Common myeloid progenitor, CD34-positive (primary cell): ENCODE results near the gene CCDC30.

Source experiments
- CTCF ChIA-PET: fragments of 350-600 bp; sonication (Branson Sonifier 250); formaldehyde crosslinking; loops from one replicate; lab custom pipeline; 2021; ENCODE audit warnings: antibody characterized with exemption; lab: Charles Lee
- POLR2A ChIA-PET: fragments of 350-600 bp; sonication (Branson Sonifier 250); formaldehyde crosslinking; loops from one replicate; lab custom pipeline; 2021; ENCODE audit warnings: antibody characterized with exemption; lab: Charles Lee
- DNase-seq, 3 donors: peaks; one replicate each; pipeline versions ENCODE4 v3.0.0 to v3.0.0-alpha.2; 2013
- H3K27ac ChIP-seq, 2 experiments: 1 replicate in 1 of 2; 2 replicates in 1 of 2; pipeline ENCODE4 v1.7.0; 2013; ENCODE audit warnings: inconsistent platforms in 2 of 2, low read length in 2 of 2, mild to moderate bottlenecking in 2 of 2, low read depth in 1 of 2, moderate library complexity in 1 of 2; ENCODE audit not compliant: severe bottlenecking in 2 of 2, insufficient read depth in 1 of 2, poor library complexity in 1 of 2
- H3K27me3 ChIP-seq, 5 experiments: replicated peaks in 2 of 5; 1 replicate in 3 of 5; 2 replicates in 2 of 5; pipeline versions ENCODE4 v1.6.1 to v1.7.0; 2013; ENCODE audit warnings: low read length in 4 of 5, mild to moderate bottlenecking in 2 of 5, moderate library complexity in 2 of 5, inconsistent platforms in 1 of 5; ENCODE audit not compliant: insufficient read depth in 5 of 5, control insufficient read depth in 4 of 5
- H3K36me3 ChIP-seq, 4 experiments: 1 replicate in 2 of 4; 2 replicates in 2 of 4; pipeline versions ENCODE4 v1.6.1 to v1.7.0; 2013; ENCODE audit warnings: low read length in 3 of 4, control low read depth in 1 of 4, mild to moderate bottlenecking in 1 of 4; ENCODE audit not compliant: control insufficient read depth in 4 of 4, insufficient read depth in 4 of 4
- H3K4me1 ChIP-seq, 4 experiments: 1 replicate in 3 of 4; 2 replicates in 1 of 4; pipeline versions ENCODE4 v1.6.1 to v1.7.1; 2013; ENCODE audit warnings: low read length in 3 of 4, mild to moderate bottlenecking in 3 of 4, control low read depth in 1 of 4, inconsistent platforms in 1 of 4, moderate library complexity in 1 of 4; ENCODE audit not compliant: control insufficient read depth in 4 of 4, insufficient read depth in 4 of 4; ENCODE audit errors: control extremely low read depth in 1 of 4
- H3K4me3 ChIP-seq, 7 experiments: 1 replicate in 4 of 7; 2 replicates in 3 of 7; pipeline versions ENCODE4 v1.5.1 to v1.7.0; 2013; ENCODE audit warnings: mild to moderate bottlenecking in 7 of 7, low read length in 6 of 7, moderate library complexity in 6 of 7, inconsistent platforms in 2 of 7, low read depth in 2 of 7, control low read depth in 1 of 7; ENCODE audit not compliant: insufficient read depth in 4 of 7, control insufficient read depth in 1 of 7; ENCODE audit errors: extremely low read depth in 1 of 7
- H3K9me3 ChIP-seq, 5 experiments: 1 replicate in 4 of 5; 2 replicates in 1 of 5; pipeline versions ENCODE4 v1.6.1 to v1.7.1; 2013; ENCODE audit warnings: low read length in 4 of 5, mild to moderate bottlenecking in 2 of 5, inconsistent platforms in 1 of 5, low read depth in 1 of 5, moderate library complexity in 1 of 5; ENCODE audit not compliant: control insufficient read depth in 4 of 5, insufficient read depth in 2 of 5; ENCODE audit errors: control extremely low read depth in 1 of 5
- WGBS: methylation state at CpG from one replicate; pipeline ENCODE4 v1.1.5; 2013; ENCODE audit not compliant: insufficient coverage; 5-methylcytosine and 5-hydroxymethylcytosine counted together

The CCDC30 gene

DNA sequence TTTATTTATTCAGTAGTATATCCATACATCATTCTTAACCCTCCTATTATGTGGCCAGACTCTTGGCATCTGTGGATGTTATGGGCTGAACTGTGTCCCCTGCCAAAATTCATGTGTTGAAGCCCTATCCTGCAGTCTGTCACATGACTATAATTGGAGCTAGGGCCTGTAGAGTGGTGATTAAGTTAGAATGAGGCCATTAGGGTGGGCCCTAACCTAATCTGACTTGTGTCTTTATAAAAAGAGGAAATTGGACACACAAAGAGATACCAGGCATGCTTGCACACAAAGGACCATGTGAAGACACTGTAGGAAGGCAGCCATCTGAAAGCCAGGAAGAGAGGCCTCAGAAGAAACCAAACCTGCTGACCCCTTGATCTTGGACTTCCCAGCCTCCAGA lies 13.8 kb upstream of the CCDC30 start:
- ChIA-PET CTCF (interaction anchor here (1.1 kb wide), 1 partner anchor 32 kb away, joined by 3 read pairs; no protein-coding TSS in a partner anchor), POLR2A (no interaction called here)

DNA sequence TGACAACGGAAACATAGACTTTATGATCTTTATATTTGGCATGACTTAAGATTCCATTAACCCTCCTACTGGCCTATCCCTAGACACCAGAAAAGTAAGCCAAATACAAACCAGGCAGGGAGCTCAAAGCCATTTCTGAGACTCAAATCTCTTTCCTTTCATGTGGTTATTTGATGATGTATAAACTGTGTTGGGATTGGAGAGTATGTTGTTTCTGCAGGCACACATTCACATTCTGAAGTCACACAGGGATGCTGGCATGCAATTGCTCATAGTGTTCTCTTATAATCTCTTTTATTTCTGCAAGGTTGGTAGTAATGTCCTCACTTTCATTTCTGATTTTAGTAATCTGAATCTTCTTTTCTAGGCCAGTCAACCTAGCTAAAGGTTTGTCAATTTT lies 13.0 kb upstream of the CCDC30 start:
- Histone ChIP-seq H3K4me1 (peaks cover 0 to 2% (median 0%) of the 10 kb centered on the region in 4 experiments), H3K36me3 (no peaks in the 10 kb centered on the region), H3K9me3 (no peaks in the 10 kb centered on the region), H3K27ac (no peak overlapping the region), H3K27me3 (no peaks in the 10 kb centered on the region), H3K4me3 (no peak overlapping the region)
- ChIA-PET POLR2A (no interaction called here), CTCF (no interaction called here)
- no peak for DNase-seq
- WGBS, result 83% methylated on average over 1 of the region's 1 CpG

More for the DNA sequence above, 13.8 kb upstream of the CCDC30 start:
- Histone ChIP-seq H3K27me3 (no peaks in the 10 kb centered on the region), H3K27ac (no peak overlapping the region), H3K4me3 (no peak overlapping the region), H3K4me1 (no peaks in the 10 kb centered on the region), H3K9me3 (no peaks in the 10 kb centered on the region), H3K36me3 (no peaks in the 10 kb centered on the region)
- DNase-seq, result peak in 1 of 3 donors; percentile 19

DNA sequence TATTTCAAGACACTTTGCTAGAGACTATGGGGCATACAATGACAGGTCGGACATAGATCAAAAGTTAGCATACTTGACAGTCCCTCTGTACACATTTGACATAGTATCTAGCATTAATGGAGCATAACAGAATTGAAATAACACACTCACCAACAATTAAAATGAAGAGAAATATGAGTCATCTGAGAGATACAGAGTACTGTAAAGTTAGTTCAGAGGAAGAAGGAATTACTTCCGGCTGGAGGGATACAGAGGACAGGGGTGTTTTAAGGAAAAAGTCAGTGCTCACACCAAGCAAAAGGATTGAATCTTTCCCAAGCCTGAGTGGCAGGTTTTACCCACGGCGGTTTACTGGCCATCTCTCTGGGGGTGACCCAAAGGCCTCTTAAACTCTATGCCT lies 9.7 kb upstream of the CCDC30 start:
- no peaks in the 10 kb centered on the region for H3K27me3 ChIP-seq
- peaks cover 0 to 6% (median 3%) of the 10 kb centered on the region in 4 experiments for H3K36me3 ChIP-seq
- DNase-seq, result no peak
- H3K27ac ChIP-seq, result no peak overlapping the region
- H3K4me3 ChIP-seq, result no peak overlapping the region
- POLR2A ChIA-PET, result no interaction called here
- CTCF ChIA-PET, result no interaction called here
- no peaks in the 10 kb centered on the region for H3K9me3 ChIP-seq
- peaks cover 5 to 24% (median 19%) of the 10 kb centered on the region in 4 experiments for H3K4me1 ChIP-seq
- 96% methylated on average over 3 of the region's 4 CpGs for WGBS

DNA sequence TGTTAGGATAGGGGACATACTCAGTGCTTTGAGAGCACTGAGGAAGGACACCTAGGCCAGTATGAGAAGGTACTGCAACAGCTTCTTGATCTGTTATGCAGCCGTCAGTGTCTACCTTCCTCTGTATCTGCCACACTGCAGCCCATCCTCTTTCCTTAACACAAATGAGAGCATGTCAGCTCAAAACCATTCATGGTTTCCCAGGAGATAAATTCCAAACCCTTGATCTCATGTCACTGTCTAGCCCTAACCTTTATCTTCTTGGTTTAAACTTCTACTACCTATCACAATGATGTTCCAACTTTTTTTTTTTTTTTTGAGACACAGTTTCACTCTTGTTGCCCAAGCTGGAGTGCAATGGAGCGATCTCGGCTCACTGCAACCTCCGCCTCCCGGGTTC lies 8.7 kb upstream of the CCDC30 start:
- POLR2A ChIA-PET, result no interaction called here

DNA sequence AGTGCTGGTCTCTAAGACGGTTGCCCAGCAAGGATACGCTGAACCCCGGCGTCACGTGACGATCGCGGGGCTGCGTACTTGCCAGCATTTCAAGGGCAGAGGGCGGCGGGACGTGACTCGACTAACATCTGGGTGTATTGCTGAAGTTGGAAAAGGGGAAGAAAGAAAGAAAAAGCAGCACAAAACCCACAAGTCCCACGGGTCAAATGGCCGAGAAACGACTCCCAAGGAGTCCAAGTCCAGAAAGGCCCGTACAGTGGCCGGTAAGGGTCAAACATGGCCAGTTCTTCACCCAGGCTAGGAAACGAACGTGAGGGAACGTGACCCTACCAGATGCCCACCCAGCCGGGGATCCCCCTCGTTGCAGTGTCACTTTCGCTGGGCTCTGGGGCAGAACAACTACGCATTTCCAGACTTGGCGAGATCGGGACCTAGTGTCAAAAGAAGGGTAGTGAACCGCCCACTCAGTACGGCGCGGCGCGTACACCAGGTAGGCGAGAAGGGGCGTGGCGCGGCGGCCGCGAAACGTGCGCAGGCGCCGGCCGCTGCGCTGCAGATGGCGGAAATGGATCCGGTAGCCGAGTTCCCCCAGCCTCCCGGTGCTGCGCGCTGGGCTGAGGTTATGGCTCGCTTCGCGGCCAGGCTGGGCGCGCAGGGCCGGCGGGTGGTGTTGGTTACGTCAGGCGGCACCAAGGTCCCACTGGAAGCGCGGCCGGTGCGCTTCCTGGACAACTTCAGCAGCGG lies 6.9 kb upstream of the CCDC30 start, which contains the start of the genes PPCS and ZMYND12:
Gene PPCS, plus strand, starts transcription at position 534 of the 744 bp plus-strand sequence. Its CDS starts 23 bp downstream, at position 557.
Gene ZMYND12, minus strand, starts transcription at position 13 of the 744 bp plus-strand sequence. CDS start 25 bp downstream, outside the sequence.
- Histone ChIP-seq H3K36me3 (peaks cover 2 to 30% (median 18%) of the 10 kb centered on the region in 4 experiments), H3K4me1 (peaks cover 5 to 24% (median 19%) of the 10 kb centered on the region in 4 experiments), H3K9me3 (no peaks in the 10 kb centered on the region), H3K27me3 (no peaks in the 10 kb centered on the region), H3K4me3 (peak within 1 kb of the TSS; percentile 71 to 95 (median 92)), H3K27ac (peak within 1 kb of the TSS; percentile 85 to 94)
- CTCF ChIA-PET, result interaction anchor here (1.0 kb wide), 1 partner anchor 24 kb away, joined by 3 read pairs; no protein-coding TSS in a partner anchor
- DNase-seq, result peak; percentile 90 to 96 (median 95)
- under 1% methylated on average over 55 of the region's 66 CpGs for WGBS
- POLR2A ChIA-PET, result no interaction called here

More for the DNA sequence above, 8.7 kb upstream of the CCDC30 start:
- peaks cover 5 to 24% (median 19%) of the 10 kb centered on the region in 4 experiments for H3K4me1 ChIP-seq
- peaks cover 0 to 13% (median 8%) of the 10 kb centered on the region in 4 experiments for H3K36me3 ChIP-seq
- H3K27me3 ChIP-seq, result no peaks in the 10 kb centered on the region
- DNase-seq, result no peak
- CTCF ChIA-PET, result interaction anchor here (0.8 kb wide), 1 partner anchor 139 kb away, joined by 3 read pairs; no protein-coding TSS in a partner anchor
- 89% methylated on average over 5 of the region's 5 CpGs for WGBS
- H3K9me3 ChIP-seq, result no peaks in the 10 kb centered on the region
- H3K27ac ChIP-seq, result no peak overlapping the region
- H3K4me3 ChIP-seq, result no peak overlapping the region

DNA sequence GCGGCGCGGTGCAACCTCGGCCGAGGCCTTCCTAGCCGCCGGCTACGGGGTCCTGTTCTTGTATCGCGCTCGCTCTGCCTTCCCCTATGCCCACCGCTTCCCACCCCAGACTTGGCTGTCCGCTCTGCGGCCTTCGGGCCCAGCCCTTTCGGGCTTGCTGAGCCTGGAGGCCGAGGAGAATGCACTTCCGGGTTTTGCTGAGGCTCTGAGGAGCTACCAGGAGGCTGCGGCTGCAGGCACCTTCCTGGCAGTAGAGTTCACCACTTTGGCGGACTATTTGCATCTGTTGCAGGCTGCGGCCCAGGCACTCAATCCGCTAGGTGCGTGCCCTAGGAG lies 6.4 kb upstream of the CCDC30 start:
- Histone ChIP-seq H3K27ac (peak overlapping the region; percentile 85 to 94), H3K36me3 (peaks cover 2 to 31% (median 18%) of the 10 kb centered on the region in 4 experiments), H3K9me3 (no peaks in the 10 kb centered on the region), H3K4me1 (peaks cover 5 to 24% (median 19%) of the 10 kb centered on the region in 4 experiments), H3K4me3 (peak overlapping the region; percentile 71 to 95 (median 92)), H3K27me3 (no peaks in the 10 kb centered on the region)
- CTCF ChIA-PET, result interaction anchor here (1.0 kb wide), 1 partner anchor 24 kb away, joined by 3 read pairs; no protein-coding TSS in a partner anchor
- POLR2A ChIA-PET, result no interaction called here
- peak; percentile 63 to 84 (median 81) for DNase-seq
- WGBS, result 0% methylated on average over 13 of the region's 23 CpGs

DNA sequence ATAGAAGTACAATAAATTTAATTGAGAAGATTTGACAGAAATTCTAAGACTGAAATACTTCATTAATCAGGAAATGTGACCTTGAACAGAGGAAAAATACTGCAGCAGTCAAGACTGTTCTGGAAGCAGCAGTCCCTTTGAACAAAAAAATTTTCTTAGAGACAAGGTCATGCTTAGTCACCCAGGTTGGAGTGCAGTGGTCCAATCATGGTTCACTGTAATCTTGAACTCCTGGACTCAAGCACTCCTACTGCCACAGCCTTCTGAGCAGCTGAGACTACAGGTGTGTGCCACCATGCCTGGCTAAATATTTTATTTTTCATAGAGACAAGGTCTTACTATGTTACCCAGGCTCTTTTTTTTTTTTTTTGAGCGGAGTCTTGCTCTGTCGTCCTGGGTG lies 1.9 kb upstream of the CCDC30 start:
- POLR2A ChIA-PET, result interaction anchor here (0.7 kb wide), 1 partner anchor 120 kb away, joined by 4 read pairs; no protein-coding TSS in a partner anchor
- Histone ChIP-seq H3K9me3 (no peaks in the 10 kb centered on the region), H3K36me3 (peaks cover 2 to 31% (median 18%) of the 10 kb centered on the region in 4 experiments), H3K4me1 (peaks cover 12 to 30% (median 24%) of the 10 kb centered on the region in 4 experiments), H3K27ac (no peak overlapping the region), H3K27me3 (no peaks in the 10 kb centered on the region), H3K4me3 (no peak overlapping the region)
- WGBS, result no CpG with 5 or more reads among the region's 2 CpGs
- DNase-seq, result no peak
- CTCF ChIA-PET, result no interaction called here
